GM19025 (cell line): ENCODE measurements around the gene ZNF521.

Experiments
- ATAC-seq: cut with Tn5 transposase; IDR thresholded peaks from one replicate; pipeline ENCODE4 v1.9.1; 2021; ENCODE audit warnings: mild to moderate bottlenecking, low read depth, moderate library complexity; ENCODE audit not compliant: unreplicated experiment

Gene ZNF521

DNA sequence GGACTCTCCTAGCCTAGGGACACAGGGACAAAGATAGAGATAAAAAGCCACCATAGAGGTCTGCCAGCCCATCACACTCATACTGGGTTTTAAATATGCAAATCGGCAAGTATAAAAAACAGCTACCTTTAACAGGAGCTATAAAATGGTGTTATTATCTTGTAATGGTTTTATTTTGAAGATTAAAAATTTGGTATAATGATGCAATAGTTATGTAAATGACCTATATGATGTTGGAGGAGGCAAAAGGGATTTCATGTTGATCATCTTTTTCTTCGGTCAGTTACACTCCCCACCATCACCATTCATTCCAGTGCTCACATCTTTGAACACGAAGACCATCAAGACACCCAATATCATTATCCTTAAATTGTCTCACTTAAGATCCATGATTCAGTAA is 11.2 kb downstream of the ZNF521 start:
- ATAC-seq = no peak

DNA sequence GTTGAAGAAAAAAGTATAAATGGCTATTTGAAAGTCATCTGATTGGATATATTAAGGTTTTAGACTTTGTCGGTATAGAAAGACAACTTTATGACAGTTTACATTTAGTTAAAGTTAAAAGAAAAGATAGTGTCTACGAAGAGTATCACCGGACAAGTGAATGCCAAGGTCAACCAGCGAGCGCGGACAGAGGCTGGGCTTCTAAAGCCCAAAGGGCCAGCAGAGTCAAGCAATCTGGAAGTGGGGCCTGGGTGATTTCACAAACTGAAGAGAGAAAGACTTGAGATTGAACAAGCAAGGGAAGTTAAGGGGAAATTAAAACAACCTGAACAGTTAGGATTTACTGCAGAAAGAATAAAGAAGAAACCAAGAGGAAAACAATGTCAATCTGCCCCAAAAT is 16.3 kb downstream of the ZNF521 start:
- ATAC-seq = no peak

DNA sequence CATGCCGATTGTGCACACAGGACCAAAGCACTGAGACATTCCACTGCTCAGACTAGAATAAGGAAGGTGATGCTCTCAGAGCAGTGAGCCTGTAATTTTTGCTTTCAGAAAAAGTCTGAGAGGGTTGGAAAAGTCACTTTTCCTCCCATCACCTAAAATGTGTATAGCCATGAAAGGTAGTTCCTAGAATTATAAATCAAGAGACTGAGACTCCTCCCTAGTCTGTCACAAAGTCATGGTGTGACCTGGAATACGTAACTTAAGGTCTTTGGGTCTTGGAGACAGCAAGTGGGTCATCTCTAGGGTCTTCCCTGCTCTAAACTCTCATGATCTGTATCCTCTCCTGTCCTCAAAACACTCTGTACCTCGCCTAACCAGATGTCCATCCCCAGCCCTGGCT is 16.9 kb downstream of the ZNF521 start:
- no peak for ATAC-seq

DNA sequence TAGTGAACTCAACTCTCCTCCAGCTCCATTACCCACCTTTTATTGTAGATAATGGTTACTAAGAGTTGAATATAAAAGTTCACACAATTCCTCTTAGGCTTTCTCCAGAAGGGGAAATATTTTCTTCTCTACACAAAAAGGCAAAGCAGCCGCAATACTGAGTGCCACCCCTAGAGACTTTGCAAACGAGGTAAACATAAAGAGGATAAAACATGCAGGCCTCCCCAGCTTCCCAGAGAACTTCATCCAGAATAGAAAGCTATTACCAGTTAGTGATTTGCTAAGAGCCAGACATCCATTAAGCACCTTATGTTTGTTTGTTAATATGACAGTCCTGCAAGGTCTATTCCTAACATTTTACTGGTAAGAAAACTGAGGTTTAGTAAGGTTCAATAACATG is 17.4 kb downstream of the ZNF521 start:
- ATAC-seq = no peak

DNA sequence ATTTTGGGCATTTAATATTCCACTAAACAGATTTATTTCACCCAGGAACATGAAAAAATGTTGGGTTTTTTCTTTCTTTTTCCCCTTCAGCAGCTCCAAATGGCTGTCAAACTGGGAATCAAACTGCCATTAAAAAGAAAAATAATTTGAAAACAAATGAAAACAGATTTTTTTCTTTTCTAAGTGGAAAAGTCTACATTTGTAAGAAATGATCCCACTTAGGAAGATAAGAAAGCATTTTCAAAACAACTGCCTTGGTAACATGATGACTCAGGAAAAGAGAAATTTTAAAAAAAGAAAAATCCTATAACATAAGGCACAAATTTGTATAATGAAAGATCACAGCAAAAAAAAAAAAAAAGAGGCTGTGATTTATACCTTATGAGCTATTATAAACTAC is 20.0 kb downstream of the ZNF521 start:
- no peak for ATAC-seq

DNA sequence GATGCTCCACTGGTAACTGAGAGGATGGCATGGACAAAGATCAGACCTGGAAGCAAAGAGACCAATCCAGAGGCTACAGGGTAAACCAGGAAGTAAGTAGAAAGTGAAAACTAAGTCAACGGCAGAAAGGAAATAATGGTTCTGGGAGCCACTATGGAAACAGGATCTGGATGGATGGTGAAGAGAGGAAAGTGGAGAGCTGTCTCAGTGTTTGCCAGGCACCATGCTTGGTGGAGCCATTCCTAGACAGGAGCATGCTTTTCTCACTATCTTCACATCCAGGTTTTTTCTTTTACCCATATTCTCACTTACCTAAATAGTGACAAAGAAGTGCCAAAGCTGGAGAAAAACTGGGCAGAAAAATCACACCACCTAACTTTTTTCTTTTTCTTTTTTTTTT is 22.2 kb downstream of the ZNF521 start:
- ATAC-seq = no peak

DNA sequence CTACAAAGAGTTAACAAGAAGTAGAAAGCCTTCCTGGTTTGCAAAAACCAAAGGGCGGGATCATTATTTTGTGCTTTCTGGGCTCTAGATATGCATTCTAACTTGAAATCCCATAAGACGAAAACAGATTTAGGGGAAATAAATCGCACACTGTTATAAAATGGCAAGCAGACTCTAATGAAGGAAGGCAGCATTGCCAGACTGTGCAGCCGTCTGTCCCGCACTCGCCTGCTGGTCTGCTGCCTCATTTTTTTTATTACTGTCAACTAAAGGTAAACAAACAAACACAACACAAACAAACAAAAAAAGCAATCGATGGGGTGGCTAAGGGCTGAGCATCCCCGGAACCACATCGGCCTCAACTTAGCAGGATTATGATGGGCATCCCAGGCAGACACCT is 24.4 kb downstream of the ZNF521 start:
- no peak for ATAC-seq

DNA sequence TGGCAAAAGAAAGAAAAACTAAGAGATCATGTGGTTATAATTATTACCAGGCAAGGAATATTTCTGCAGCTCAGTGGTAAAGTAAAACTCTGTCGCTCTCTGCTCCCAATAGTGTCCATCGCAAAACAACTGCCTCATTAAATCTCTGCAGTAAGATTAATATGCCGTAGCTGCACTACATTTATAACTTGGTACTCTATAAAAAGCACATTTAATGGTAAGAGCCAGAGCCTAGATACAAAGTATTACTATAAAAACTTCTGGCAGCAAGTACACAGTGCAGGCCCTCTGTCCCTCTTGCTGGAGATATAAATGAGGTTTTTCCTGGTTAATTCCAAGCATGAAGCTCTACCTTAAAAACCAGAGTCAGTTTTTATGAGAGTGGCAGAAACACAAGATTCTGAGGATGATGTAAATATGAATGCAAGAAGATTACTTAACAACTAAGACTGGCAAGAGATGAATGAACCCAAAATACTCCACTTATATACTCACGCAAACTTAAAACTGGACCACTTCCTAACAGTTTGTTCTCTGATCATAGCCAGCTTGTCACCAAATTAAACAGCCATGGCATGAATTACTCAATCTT is 25.5 kb downstream of the ZNF521 start:
- ATAC-seq = no peak

DNA sequence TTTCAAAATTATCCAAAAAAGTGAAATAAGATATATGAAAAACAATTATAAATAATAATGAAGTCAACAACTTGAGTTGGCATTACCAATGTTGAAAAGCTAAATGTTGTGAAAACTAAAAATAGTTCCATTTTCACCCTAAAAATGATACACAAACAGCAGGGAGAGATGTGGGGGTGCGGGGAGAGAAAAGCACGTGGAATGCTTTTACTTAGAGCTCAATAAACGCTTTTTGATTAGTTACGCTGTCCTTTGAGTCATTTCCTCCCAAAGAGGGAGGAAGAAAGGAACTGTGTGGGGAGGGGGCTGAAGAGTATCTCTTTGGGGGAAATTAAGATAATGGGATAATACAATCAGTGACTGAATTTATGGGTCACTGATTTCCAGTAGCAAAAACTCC is 29.2 kb downstream of the ZNF521 start:
- no peak for ATAC-seq

DNA sequence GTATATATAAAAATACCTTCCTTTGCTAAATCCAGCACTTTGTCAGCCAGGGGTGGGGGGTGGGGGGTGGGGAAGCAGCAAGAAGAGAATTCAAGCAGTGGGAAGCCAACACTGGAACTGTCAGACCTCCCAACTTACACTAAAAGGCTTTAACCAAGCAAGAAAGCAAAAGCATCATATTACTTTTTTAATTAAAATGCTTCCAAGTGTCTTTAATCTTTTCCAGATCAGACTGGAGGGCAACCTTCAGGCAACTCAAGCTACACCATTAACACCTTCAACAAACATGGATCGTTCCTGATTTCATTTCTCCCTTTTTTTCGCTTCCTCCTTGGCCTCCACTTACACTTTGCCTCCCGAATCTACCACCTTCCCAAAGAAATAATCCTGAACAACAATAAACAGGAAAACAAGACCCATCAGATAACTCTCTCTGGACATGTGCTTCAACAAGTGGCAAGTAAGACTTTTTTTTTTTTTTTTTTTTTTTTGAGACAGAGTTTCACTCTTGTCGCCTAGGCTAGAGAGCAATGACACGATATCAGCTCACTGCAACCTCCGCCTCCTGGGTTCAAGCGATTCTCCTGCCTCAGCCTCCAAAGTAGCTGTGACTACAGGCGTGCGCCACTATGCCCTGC is 35.5 kb downstream of the ZNF521 start:
- ATAC-seq = no peak

DNA sequence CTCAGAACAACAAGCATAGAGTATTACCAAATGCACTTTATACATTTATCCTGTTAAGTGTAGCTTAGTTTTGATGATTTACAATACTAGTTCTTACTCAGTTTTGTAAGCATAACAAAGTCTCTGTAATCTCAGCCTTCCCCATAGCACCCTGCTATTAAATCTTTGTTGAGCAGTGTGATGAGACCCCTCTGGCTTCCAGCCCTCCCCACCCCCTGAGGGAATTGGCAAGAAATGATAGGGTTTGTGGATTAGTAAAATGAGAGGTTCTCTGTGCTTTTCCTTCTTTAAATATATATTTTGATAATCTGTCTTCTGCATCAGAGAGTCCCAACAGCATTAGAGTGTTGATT is 37.2 kb downstream of the ZNF521 start:
- ATAC-seq = no peak

DNA sequence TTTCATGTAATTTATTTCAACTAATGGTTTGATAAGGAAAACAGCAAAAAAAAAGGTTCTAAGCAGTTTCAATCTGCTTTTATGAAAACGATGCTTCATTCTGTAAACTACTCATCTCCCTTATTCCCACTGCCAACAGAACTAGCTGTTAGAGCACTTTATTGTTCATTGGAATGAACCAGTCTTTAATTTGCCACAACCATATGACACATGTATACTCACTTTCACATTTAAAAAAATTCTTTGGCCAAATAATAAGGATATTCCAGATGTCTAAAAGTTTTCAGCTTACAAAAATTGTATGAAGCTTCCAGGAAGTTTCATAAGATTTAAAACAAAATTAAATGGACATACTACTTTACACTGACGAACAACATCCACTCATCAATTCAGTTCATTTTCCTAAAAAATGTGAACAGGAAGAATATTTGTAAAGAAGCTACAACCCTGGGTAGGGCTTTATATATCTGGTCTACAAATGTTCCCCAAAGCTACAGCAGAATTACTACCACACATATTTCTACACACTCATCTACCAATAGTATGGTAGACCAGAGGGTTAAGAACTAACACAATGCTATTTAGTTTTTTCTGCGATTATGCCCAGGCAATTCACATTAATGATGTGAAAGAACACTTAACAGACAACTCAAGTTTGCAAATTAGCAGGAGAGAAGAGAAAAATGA is 37.7 kb downstream of the ZNF521 start:
- ATAC-seq = no peak

DNA sequence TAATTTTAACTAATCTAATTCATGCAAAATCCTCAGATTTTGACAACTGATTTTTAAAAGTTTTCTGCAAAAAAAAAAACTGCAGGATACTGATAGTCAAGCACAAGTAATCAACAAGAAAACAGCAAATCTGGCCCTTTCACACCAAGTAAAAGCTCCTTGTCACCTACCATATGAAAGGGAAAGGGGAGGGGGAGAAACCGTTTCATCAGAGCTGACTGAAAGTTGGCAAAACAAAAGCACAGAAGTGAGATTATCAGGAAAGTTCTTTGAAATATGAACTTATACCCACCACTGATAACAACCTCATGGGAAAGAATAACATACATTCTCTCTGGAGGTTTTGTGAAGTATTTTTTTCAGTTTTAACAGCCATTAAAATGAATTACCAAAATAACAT is 38.7 kb downstream of the ZNF521 start:
- ATAC-seq = no peak

DNA sequence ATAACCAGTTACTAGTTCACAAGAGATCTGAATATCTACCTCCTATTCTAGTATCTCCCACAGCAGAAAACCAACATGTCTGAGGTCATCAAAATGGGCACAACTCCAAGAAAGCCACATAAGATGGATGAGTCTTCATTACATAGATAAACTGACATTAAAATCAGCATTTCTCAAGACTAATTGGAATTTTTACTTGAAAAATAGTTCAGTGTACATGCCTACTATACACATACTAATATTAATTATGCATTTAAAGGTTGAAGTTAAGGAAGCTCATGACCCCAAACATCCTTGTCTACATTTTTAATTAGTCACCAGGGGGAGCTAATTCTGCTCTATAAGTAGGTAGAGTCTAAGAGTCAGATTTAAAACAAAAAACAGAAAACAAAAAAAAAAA is 41.9 kb downstream of the ZNF521 start:
- no peak for ATAC-seq

DNA sequence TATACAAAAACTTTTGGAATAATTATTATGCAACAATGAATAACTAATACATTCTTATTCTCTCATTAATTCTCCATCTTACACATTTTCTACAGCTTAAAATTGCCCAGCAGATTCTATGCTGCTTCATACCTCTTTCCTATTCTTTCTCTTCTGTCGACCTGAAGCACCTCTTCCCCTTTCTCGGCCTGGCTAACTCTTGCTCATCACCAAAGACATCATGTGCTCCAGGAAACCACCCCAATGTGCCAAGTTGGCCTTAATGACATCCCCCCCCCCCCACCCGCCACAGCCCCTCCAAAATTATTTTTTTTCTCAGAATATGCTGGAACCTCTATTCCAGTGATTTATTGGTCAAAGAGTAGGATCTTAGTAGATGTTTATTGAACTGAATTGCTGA is 43.6 kb downstream of the ZNF521 start:
- no peak for ATAC-seq

DNA sequence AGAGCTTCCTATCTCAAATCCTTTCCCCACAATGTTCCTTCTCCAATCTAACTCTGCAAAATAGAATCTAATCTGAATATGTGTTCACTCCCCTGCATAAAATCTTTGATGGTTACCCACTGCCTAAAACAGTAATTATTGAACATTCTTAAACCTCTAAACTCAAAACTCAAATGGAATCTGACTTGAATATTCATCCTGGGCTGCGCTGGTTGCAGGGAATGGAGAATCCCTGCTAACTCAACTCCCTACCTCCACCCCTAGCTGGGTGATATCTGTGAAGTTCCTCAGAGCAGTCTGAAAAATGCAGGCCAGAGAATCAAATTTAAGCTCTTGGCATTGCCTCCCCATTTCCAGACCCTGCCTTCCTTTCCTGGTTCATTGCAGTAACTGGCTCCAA is 44.8 kb downstream of the ZNF521 start:
- ATAC-seq = no peak

DNA sequence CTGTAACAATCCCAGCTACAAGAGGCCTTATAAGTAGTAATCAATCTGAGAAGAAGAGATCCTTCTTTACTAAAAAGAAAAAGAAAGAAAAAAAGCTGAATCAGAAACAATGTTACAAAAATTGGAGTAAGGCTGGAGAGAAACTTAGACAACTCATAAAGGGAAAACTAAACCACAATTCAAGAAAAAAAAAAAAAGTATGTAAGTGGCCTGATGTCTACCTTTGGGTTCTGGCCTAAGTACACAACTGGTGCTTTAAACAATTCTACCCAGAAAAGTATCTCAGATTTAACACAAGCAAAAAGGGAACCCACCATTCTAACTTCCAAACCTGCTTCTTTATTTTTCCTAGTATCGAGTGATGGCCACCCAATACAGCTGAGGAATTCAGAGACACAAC is 45.3 kb downstream of the ZNF521 start:
- ATAC-seq = no peak

DNA sequence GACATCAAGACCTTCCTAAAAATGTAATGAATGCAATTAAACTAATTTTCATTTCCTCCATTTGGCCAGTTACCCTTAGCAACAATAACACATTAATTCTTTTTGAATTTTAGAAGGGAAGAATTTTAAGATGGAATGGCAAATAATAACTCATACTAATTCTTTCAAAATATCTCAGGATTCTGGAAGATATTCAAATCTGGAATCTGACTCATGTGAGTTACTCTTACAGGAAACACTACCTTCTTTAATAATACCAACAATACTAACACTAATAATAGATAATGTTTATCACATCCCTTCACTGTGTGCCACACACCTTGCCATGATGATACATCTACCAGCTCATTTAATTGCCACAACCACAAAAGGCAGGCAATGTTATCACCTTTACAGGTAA is 46.4 kb downstream of the ZNF521 start:
- no peak for ATAC-seq

DNA sequence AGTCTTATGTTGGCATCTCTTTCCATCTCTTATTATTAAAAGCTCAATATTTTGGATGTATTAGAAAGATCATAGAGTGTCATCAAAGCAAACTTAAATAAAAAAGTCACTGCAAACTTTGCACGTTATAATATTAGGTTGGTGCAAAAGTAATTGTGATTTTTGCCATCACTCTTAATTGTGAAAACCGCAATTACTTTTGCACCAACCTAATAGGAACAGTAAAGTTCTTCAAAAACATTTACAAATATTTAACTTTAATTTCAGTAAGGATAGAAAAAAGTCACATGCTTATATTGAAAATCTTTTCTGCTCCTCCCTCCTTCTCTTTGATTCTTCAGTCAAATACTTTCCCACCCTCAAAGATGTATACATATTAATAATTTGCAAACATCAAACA is 51.5 kb downstream of the ZNF521 start:
- ATAC-seq = no peak

DNA sequence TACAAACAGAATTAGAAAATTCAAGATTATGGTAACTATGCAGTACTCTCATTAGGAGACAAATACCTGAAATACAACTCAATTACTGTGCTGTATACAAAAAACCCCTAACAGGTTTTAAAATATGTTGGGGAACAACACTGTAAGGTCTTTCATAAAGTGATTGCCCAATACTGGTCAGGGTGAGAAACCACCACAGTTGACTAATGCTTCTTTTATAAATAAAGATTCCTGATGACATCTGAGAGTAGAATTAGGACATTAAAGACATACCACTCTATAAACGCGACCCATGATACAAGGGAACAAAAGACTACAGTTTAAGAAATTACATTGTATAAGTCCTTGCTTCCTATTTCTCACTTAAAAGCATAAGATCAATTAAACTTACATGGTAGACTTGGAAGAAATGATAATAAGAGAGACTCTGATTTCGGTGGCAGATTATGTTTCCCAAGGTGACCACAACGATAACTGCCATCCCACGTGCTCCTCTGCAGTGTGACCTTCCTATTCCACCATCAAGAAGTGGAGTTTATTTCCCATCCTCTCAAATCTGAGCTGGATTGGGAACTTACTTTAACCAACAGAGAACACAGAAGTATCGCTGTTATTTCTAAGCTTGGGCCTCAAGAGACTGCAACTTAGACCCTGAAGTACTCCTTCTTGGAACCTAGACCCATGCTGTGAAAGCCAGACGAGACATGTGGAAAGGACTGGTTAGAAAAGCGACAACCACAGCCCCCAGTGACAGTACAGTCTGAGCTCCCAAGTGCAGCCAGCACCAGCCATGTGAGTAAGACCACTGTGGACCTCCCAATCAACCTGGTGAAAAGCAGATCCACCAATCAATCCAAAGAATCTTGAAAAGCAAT is 52.3 kb downstream of the ZNF521 start:
- ATAC-seq = no peak

DNA sequence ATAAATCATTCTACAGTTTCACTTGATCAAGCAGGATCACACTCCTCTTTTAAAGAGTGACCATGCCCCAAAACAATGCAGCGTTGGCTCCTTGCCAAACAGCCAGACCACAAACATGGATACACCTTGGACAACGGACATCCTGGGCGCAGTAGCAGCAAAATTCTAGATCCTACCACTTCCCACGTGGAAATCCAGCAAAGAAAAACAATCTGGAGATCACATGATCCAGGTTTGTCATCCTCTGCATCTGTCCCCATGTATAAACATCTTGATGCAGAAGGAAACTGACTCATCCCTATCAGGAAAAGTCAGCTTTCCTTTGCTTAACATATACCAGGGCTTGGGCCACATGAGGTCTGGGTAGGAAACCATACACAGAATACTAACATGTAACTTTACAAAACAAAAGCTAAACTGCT is 53.1 kb downstream of the ZNF521 start:
- ATAC-seq = no peak
